ENCODE data around the gene S100A3.

DNA sequence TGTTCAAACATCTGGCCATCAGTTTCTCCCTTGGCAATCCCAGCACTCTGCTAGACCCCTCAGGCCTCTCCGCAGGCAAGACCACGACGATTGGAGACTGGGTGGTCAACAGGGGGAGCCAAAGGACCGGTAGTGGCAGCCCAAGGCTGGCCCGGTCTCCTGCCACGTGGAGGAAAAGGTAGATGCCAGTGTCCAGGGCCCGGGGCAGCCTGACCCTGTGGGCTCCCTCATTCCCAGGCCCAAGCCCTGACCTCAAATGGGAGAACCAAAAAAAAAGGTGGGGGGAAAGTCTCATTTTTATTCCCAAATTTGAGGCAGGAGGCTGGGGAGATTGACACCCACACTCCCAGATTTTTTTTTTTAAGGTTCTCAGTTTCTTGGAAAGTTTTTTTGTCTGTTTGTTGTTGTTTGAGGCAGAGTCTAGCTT lies 38.1 kb downstream of the S100A3 start:
- TF ChIP-seq, protein P1, sequence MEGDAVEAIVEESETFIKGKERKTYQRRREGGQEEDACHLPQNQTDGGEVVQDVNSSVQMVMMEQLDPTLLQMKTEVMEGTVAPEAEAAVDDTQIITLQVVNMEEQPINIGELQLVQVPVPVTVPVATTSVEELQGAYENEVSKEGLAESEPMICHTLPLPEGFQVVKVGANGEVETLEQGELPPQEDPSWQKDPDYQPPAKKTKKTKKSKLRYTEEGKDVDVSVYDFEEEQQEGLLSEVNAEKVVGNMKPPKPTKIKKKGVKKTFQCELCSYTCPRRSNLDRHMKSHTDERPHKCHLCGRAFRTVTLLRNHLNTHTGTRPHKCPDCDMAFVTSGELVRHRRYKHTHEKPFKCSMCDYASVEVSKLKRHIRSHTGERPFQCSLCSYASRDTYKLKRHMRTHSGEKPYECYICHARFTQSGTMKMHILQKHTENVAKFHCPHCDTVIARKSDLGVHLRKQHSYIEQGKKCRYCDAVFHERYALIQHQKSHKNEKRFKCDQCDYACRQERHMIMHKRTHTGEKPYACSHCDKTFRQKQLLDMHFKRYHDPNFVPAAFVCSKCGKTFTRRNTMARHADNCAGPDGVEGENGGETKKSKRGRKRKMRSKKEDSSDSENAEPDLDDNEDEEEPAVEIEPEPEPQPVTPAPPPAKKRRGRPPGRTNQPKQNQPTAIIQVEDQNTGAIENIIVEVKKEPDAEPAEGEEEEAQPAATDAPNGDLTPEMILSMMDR (IDR thresholded peaks at IDR 0.05; ENCODE audit: low read depth, low read length) = peak; percentile 98
- no peak for TF ChIP-seq EZH2phosphoT487 (IDR thresholded peaks at IDR 0.05; ENCODE audit: low read depth)
